Fibroblast of pulmonary artery (primary cell): ENCODE data around the gene TENM4.
A peak's percentile ranks its signal among the peaks of the same experiment; 100 is the strongest.

Experiments
- DNase-seq: peaks from one replicate; pipeline ENCODE4 v3.0.0-alpha.2; 2010; ENCODE audit warnings: low read depth
- H3K4me3 ChIP-seq: replicated peaks from 2 replicates; pipeline ENCODE4 v1.5.1; 2011; ENCODE audit warnings: low read depth, mild to moderate bottlenecking, control low read depth, low read length, moderate library complexity
- CTCF ChIP-seq: IDR thresholded peaks from 2 replicates; pipeline ENCODE4 v1.5.1; 2011; ENCODE audit warnings: mild to moderate bottlenecking, control low read depth, low read length, inconsistent platforms; ENCODE audit errors: missing control alignments

TENM4 gene

GRCh38 chr11:79453617-79454016 is 12.8 kb upstream of the TENM4 start:
- no peak for DNase-seq
- TF ChIP-seq CTCF, result no peak
- no peak overlapping the region for H3K4me3 ChIP-seq

- no peak for TF ChIP-seq CTCF
- no peak overlapping the region for H3K4me3 ChIP-seq
- DNase-seq, result no peak
Observed at GRCh38 chr11:79449040-79449439, 8.2 kb upstream of the TENM4 start.

- TF ChIP-seq CTCF, result no peak
- no peak overlapping the region for H3K4me3 ChIP-seq
- no peak for DNase-seq
Observed at GRCh38 chr11:79447038-79447786, 6.4 kb upstream of the TENM4 start.

GRCh38 chr11:79444923-79445322 is 4.1 kb upstream of the TENM4 start:
- no peak overlapping the region for H3K4me3 ChIP-seq
- DNase-seq, result no peak
- no peak for TF ChIP-seq CTCF

GRCh38 chr11:79441461-79441875 is 638 bp upstream of the TENM4 start:
- DNase-seq, result no peak
- TF ChIP-seq CTCF, result no peak
- peak overlapping the region; percentile 51 for H3K4me3 ChIP-seq

GRCh38 chr11:79439886-79440570 is 802 bp downstream of the TENM4 start:
- no peak for TF ChIP-seq CTCF
- DNase-seq, result no peak
- H3K4me3 ChIP-seq, result peak overlapping the region; percentile 51
